Activated CD8-positive, alpha-beta T cell treated with anti-CD3 and anti-CD28 coated beads for 36 hours (primary cell): Measurements from ENCODE around the gene PLEKHO2. TPM values are rescaled to one million over a fixed set of nuclear protein-coding genes. Genes with fewer than 3 reads are reported as not detected.

Experiments
- ATAC-seq: fragments of 200-7000 bp; cut with Tn5 transposase; one replicate; pipeline ENCODE4 v1.10.0; 2021; ENCODE audit warnings: mild to moderate bottlenecking, moderate library complexity
- CTCF ChIA-PET: fragments of 350-600 bp; sonication (Branson Sonifier 250); formaldehyde crosslinking; loops from one replicate; lab custom pipeline; 2021; ENCODE audit warnings: antibody characterized with exemption; lab: Charles Lee
- POLR2A ChIA-PET: fragments of 350-600 bp; sonication (Branson Sonifier 250); formaldehyde crosslinking; loops from one replicate; lab custom pipeline; 2021; ENCODE audit warnings: antibody characterized with exemption; lab: Charles Lee
- DNase-seq: peaks from one replicate; pipeline ENCODE4 v3.0.0-alpha.2; 2020
- H3K27ac Mint-ChIP-seq: one replicate; pipeline ENCODE4 v1.8.0; 2021; ENCODE audit warnings: mild to moderate bottlenecking, mixed read lengths
- H3K27me3 Mint-ChIP-seq: one replicate; pipeline ENCODE4 v1.8.0; 2021; ENCODE audit warnings: mixed read lengths
- H3K36me3 Mint-ChIP-seq: one replicate; pipeline ENCODE4 v1.8.0; 2021; ENCODE audit warnings: low read depth, mixed read lengths
- H3K4me1 Mint-ChIP-seq: one replicate; pipeline ENCODE4 v1.8.0; 2021; ENCODE audit warnings: low read depth, mixed read lengths
- H3K4me3 Mint-ChIP-seq: one replicate; pipeline ENCODE4 v1.8.0; 2021; ENCODE audit warnings: mild to moderate bottlenecking, moderate library complexity, mixed read lengths
- H3K9me3 Mint-ChIP-seq: one replicate; pipeline ENCODE4 v1.8.0; 2021; ENCODE audit warnings: mixed read lengths
- CTCF ChIP-seq: fragments of 200-600 bp; IDR thresholded peaks from one replicate; pipeline ENCODE4 v1.8.0; 2022; ENCODE audit warnings: antibody characterized with exemption, mild to moderate bottlenecking
- intact Hi-C: fragments of 100-400 bp; cut with micrococcal nuclease; formaldehyde crosslinking; loops from one replicate; pipeline ENCODE4 v1.10.0; 2022
- total RNA-seq, 2 experiments: library from RNA; stranded (reverse); gene quantifications; one replicate each; pipeline ENCODE4 v1.2.3, GENCODE V29; 2021

Gene PLEKHO2
- total RNA-seq, 2 experiments from 2014 or later, result 10.1 to 10.4 TPM

DNA sequence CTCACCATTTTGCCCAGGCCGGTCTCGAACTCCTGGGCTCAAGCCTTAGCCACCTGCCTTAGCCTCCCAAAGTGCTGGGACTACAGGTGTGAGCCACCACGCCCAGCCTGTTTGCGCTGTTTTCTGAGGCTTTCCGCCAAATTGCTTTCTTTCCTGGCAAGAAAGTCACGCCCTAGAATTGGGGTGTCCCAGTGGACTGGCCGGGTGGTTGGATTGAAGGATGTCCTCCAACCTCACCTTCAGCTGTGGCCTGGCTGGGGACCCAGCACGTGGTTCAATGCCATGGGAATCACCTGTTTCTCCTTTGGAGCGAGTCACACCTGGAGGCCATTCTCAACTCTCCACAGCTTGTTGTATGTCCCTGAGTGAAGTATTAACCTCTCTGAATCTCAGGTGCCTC, 64.2 kb downstream of the PLEKHO2 start:
- peaks cover 2% of the 10 kb centered on the region for H3K36me3 Mint-ChIP-seq
- CTCF ChIA-PET, result interaction anchor here (0.9 to 8.4 kb wide), 7 partner anchors 10 to 178 kb away, joined by 3 to 35 read pairs (median 8); no protein-coding TSS in a partner anchor
- H3K9me3 Mint-ChIP-seq, result peaks cover 2% of the 10 kb centered on the region
- DNase-seq (no peak), ATAC-seq (no peak)
- TF ChIP-seq CTCF, result no peak
- no peak overlapping the region for H3K4me3 Mint-ChIP-seq
- peaks cover 27% of the 10 kb centered on the region for H3K4me1 Mint-ChIP-seq
- POLR2A ChIA-PET, result interaction anchor here (1.5 kb wide), 1 partner anchor 23 kb away, joined by 10 read pairs; no protein-coding TSS in a partner anchor
- H3K27ac Mint-ChIP-seq, result no peak overlapping the region
- H3K27me3 Mint-ChIP-seq, result peaks cover 3% of the 10 kb centered on the region
- intact Hi-C loops, result loop anchor here (5.0 kb wide), 1 partner anchor 174 kb away; no protein-coding TSS in a partner anchor

- Mint-ChIP-seq H3K27me3 (peaks cover 7% of the 10 kb centered on the region), H3K4me3 (no peak overlapping the region), H3K36me3 (no peaks in the 10 kb centered on the region), H3K4me1 (peaks cover 30% of the 10 kb centered on the region), H3K27ac (no peak overlapping the region), H3K9me3 (no peaks in the 10 kb centered on the region)
- intact Hi-C loops, result loop anchor here (5.0 kb wide), 1 partner anchor 174 kb away; no protein-coding TSS in a partner anchor
- no peak for TF ChIP-seq CTCF
- no peak for DNase-seq
- ATAC-seq, result no peak
- ChIA-PET CTCF (interaction anchor here (0.9 to 8.4 kb wide), 8 partner anchors 9 to 178 kb away, joined by 3 to 35 read pairs (median 6); no protein-coding TSS in a partner anchor), POLR2A (no interaction called here)
These were observed 64.7 kb downstream of the PLEKHO2 start for GRCh38 chr15:64906402-64906801.

- POLR2A ChIA-PET, result interaction anchor here (1.0 kb wide), 1 partner anchor 14 kb away, joined by 3 read pairs; no protein-coding TSS in a partner anchor
- peaks cover 12% of the 10 kb centered on the region for H3K27me3 Mint-ChIP-seq
- H3K27ac Mint-ChIP-seq, result no peak overlapping the region
- peaks cover 21% of the 10 kb centered on the region for H3K4me1 Mint-ChIP-seq
- CTCF ChIA-PET, result interaction anchor here (8.4 kb wide), 1 partner anchor 98 kb away, joined by 35 read pairs; no protein-coding TSS in a partner anchor
- TF ChIP-seq CTCF, result no peak
- DNase-seq (no peak), ATAC-seq (no peak)
- H3K4me3 Mint-ChIP-seq, result no peak overlapping the region
- H3K36me3 Mint-ChIP-seq, result no peaks in the 10 kb centered on the region
- no peaks in the 10 kb centered on the region for H3K9me3 Mint-ChIP-seq
- intact Hi-C loops, result loop anchor here (5.0 kb wide), 1 partner anchor 176 kb away; no protein-coding TSS in a partner anchor
These were observed 66.3 kb downstream of the PLEKHO2 start for GRCh38 chr15:64907991-64908390.

DNA sequence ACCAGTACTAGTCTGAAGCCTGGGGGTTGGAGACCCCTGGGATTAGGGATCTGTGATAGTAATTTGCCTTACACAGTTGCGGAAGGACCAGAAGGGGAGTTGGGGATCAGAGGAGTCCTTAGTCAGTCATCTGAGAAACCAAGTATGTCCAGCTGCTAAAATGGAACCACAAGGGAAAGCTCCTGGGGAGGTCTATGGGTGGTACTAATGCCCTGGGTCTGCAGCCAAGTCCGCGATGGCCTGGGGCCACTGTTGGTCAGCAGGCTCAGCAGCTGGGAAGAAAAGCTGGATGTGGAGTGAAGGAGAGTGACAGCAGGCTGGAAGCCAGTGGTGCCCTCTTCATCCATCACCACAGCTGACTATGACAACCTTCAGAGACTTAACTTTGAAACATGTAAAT, 67.8 kb downstream of the PLEKHO2 start:
- intact Hi-C loops, result loop anchor here (5.0 kb wide), 1 partner anchor 177 kb away; no protein-coding TSS in a partner anchor
- H3K27ac Mint-ChIP-seq, result no peak overlapping the region
- CTCF ChIA-PET, result interaction anchor here (1.0 to 1.6 kb wide), 2 partner anchors 12 to 89 kb away, joined by 3 read pairs; no protein-coding TSS in a partner anchor
- H3K36me3 Mint-ChIP-seq, result no peaks in the 10 kb centered on the region
- DNase-seq (no peak), ATAC-seq (no peak)
- no peak overlapping the region for H3K4me3 Mint-ChIP-seq
- TF ChIP-seq CTCF, result no peak
- H3K27me3 Mint-ChIP-seq, result peaks cover 12% of the 10 kb centered on the region
- peaks cover 11% of the 10 kb centered on the region for H3K4me1 Mint-ChIP-seq
- H3K9me3 Mint-ChIP-seq, result no peaks in the 10 kb centered on the region
- POLR2A ChIA-PET, result no interaction called here
